ENCODE results near the gene LRRC55. TPM values are rescaled to one million over a fixed set of nuclear protein-coding genes. Genes with fewer than 3 reads are reported as not detected.

LRRC55 gene, protein sequence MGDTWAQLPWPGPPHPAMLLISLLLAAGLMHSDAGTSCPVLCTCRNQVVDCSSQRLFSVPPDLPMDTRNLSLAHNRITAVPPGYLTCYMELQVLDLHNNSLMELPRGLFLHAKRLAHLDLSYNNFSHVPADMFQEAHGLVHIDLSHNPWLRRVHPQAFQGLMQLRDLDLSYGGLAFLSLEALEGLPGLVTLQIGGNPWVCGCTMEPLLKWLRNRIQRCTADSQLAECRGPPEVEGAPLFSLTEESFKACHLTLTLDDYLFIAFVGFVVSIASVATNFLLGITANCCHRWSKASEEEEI
- not detected in 2 replicates for total RNA-seq (2022)
- not detected for Bru-seq, nascent RNA
- BruChase-seq, experiment 1, labeled RNA remaining after a 6-hour chase: not detected
- BruChase-seq, experiment 2, labeled RNA remaining after a 2-hour chase: not detected
- long read RNA-seq: 0 reads

DNA sequence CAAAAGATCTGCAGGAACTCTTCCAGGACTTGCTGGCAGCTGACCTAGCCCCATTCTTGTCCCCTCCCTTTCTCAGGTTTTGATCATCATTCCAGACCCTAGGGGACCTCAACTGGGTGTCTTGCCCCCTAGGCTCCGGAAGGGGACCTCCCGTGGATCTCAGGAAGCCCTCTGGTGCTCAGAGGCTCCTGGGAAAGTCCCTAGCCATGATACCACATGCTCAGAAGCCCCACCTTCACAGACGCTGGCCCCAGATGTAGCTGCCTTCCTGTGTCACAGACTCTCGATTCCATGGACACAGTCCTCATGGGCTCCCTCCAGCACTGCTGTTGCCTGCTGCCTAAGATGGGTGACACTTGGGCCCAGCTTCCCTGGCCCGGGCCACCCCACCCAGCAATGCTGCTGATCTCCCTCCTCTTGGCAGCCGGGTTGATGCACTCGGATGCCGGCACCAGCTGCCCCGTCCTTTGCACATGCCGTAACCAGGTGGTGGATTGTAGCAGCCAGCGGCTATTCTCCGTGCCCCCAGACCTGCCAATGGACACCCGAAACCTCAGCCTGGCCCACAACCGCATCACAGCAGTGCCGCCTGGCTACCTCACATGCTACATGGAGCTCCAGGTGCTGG lies at the start of gene LRRC55:
TSS of gene LRRC55 (plus strand) at position 276 of the 628 bp plus-strand sequence. CDS start at position 346, 70 bp downstream.
- no TSS peak for BruUV-seq (replicated peaks)
- intact Hi-C loops (cut with micrococcal nuclease): no loop called here
- no peaks in the 10 kb centered on the region for H3K36me3 Mint-ChIP-seq (ENCODE audit: insufficient read depth, unreplicated experiment)
- no peak within 1 kb of the TSS for H3K27ac Mint-ChIP-seq (ENCODE audit: low read depth, unreplicated experiment)
- H3K27me3 Mint-ChIP-seq (ENCODE audit: insufficient read depth, unreplicated experiment): peaks cover 35% of the 10 kb centered on the region
- POLR2A ChIA-PET: interaction anchor here (0.8 kb wide), 1 partner anchor 1360 kb away, joined by 4 read pairs; no protein-coding TSS in a partner anchor
- H3K4me1 Mint-ChIP-seq (ENCODE audit: insufficient read depth, unreplicated experiment): no peaks in the 10 kb centered on the region
- DNase-seq (ENCODE audit: unreplicated experiment): no peak
- TF ChIP-seq, protein P1, sequence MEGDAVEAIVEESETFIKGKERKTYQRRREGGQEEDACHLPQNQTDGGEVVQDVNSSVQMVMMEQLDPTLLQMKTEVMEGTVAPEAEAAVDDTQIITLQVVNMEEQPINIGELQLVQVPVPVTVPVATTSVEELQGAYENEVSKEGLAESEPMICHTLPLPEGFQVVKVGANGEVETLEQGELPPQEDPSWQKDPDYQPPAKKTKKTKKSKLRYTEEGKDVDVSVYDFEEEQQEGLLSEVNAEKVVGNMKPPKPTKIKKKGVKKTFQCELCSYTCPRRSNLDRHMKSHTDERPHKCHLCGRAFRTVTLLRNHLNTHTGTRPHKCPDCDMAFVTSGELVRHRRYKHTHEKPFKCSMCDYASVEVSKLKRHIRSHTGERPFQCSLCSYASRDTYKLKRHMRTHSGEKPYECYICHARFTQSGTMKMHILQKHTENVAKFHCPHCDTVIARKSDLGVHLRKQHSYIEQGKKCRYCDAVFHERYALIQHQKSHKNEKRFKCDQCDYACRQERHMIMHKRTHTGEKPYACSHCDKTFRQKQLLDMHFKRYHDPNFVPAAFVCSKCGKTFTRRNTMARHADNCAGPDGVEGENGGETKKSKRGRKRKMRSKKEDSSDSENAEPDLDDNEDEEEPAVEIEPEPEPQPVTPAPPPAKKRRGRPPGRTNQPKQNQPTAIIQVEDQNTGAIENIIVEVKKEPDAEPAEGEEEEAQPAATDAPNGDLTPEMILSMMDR (IDR thresholded peaks at IDR 0.05; ENCODE audit: unreplicated experiment): no peak
- no peaks in the 10 kb centered on the region for H3K9me3 Mint-ChIP-seq (ENCODE audit: unreplicated experiment)
- H3K4me3 Mint-ChIP-seq (ENCODE audit: unreplicated experiment): no peak within 1 kb of the TSS
- CTCF ChIA-PET: interaction anchor here (0.7 kb wide), 1 partner anchor 14 kb away, joined by 3 read pairs; no protein-coding TSS in a partner anchor

DNA sequence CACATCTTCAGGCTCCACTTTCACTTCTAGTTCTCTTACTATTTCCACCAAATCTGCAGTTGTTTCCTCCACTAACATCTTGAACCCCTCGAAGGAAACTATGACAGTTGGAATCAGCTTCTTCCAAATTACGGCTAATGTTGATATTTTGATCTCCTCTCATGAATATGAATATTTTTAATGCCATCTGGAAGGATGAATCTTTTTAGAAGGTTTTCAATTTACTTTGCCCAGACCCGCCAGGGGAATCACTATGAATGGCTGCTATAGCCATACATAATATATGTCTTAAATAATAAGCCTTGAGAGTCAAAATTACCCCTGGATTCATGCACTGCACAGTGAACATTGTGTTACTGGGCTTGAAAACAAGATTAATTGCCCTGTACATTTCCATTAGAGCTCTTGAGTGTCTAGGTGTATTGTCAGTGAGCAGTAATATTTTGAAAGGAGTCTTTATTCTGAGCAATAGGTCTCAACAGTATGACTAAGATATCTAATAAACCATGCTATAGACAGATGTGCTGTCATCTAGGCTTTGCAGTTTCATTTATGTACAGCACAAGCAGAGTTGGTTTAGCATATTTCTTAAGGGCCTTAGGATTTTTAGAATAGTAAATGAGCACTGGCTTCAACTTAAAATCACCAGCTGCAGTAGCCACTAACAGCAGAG lies 48.3 kb upstream of the LRRC55 start:
- no peaks in the 10 kb centered on the region for H3K9me3 Mint-ChIP-seq (ENCODE audit: unreplicated experiment)
- H3K4me3 Mint-ChIP-seq (ENCODE audit: unreplicated experiment): no peak overlapping the region
- ChIA-PET POLR2A (interaction anchor here (1.2 kb wide), 1 partner anchor 116 kb away, joined by 4 read pairs; no protein-coding TSS in a partner anchor), CTCF (interaction anchor here (0.6 to 25.4 kb wide), 7 partner anchors 9 to 293 kb away, joined by 3 to 324 read pairs (median 3); no protein-coding TSS in a partner anchor)
- BruUV-seq (replicated peaks): no TSS peak
- H3K27me3 Mint-ChIP-seq (ENCODE audit: insufficient read depth, unreplicated experiment): no peaks in the 10 kb centered on the region
- no peaks in the 10 kb centered on the region for H3K36me3 Mint-ChIP-seq (ENCODE audit: insufficient read depth, unreplicated experiment)
- no peaks in the 10 kb centered on the region for H3K4me1 Mint-ChIP-seq (ENCODE audit: insufficient read depth, unreplicated experiment)
- intact Hi-C loops (cut with micrococcal nuclease): no loop called here
- TF ChIP-seq, protein P1 (IDR thresholded peaks at IDR 0.05; ENCODE audit: unreplicated experiment): no peak
- no peak overlapping the region for H3K27ac Mint-ChIP-seq (ENCODE audit: low read depth, unreplicated experiment)
- DNase-seq (ENCODE audit: unreplicated experiment): no peak

DNA sequence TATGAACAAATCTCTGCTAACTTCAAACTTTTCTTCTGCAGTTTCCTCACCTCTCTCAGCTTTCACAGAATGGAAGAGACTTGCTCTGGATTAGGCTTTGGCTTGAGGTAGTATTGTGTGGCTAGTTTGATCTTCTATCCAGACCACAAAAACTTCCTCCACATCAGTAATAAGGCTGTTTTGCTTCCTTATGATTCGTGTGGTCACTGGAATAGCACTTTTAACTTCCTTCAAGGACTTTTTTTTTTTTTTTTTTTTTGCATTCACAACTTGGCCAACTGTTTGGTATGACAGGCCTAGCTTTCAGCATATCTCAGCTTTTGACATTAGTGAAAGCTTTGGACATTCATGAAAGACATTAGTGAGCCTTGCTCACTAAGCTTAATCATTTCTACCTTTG lies 47.5 kb upstream of the LRRC55 start:
- intact Hi-C loops (cut with micrococcal nuclease): no loop called here
- TF ChIP-seq, protein P1 (IDR thresholded peaks at IDR 0.05; ENCODE audit: unreplicated experiment): no peak
- DNase-seq (ENCODE audit: unreplicated experiment): no peak
- H3K27ac Mint-ChIP-seq (ENCODE audit: low read depth, unreplicated experiment): no peak overlapping the region
- CTCF ChIA-PET: interaction anchor here (0.6 to 25.4 kb wide), 5 partner anchors 9 to 293 kb away, joined by 3 to 324 read pairs (median 3); no protein-coding TSS in a partner anchor
- H3K36me3 Mint-ChIP-seq (ENCODE audit: insufficient read depth, unreplicated experiment): no peaks in the 10 kb centered on the region
- no peaks in the 10 kb centered on the region for H3K4me1 Mint-ChIP-seq (ENCODE audit: insufficient read depth, unreplicated experiment)
- POLR2A ChIA-PET: interaction anchor here (1.2 kb wide), 1 partner anchor 115 kb away, joined by 4 read pairs; no protein-coding TSS in a partner anchor
- H3K9me3 Mint-ChIP-seq (ENCODE audit: unreplicated experiment): no peaks in the 10 kb centered on the region
- H3K4me3 Mint-ChIP-seq (ENCODE audit: unreplicated experiment): no peak overlapping the region
- no TSS peak for BruUV-seq (replicated peaks)
- no peaks in the 10 kb centered on the region for H3K27me3 Mint-ChIP-seq (ENCODE audit: insufficient read depth, unreplicated experiment)
